Diencephalon (tissue), 1 donor: Measurements from ENCODE around the gene CRISP3. TPM values are rescaled to one million over a fixed set of nuclear protein-coding genes. Genes with fewer than 3 reads are reported as not detected.

Experiments used
- total RNA-seq: library from RNA; depleted of rRNA; stranded (reverse); fragments of >200 nt; gene quantifications from one replicate; pipeline ENCODE4 v1.2.3, GENCODE V29; 2014

The CRISP3 gene
- total RNA-seq, result not detected

GRCh38 chr6:49744259-49744658, at the start of gene CRISP3:
Gene CRISP3, minus strand, starts transcription at chr6:49744388. Its CDS starts 21 bp downstream, at chr6:49744367.

GRCh38 chr6:49787176-49787575, 43.0 kb upstream of the CRISP3 start, which contains the start of gene PGK2:
Gene PGK2, minus strand, starts transcription at chr6:49787285. Its CDS starts 98 bp downstream, at chr6:49787187.

DNA sequence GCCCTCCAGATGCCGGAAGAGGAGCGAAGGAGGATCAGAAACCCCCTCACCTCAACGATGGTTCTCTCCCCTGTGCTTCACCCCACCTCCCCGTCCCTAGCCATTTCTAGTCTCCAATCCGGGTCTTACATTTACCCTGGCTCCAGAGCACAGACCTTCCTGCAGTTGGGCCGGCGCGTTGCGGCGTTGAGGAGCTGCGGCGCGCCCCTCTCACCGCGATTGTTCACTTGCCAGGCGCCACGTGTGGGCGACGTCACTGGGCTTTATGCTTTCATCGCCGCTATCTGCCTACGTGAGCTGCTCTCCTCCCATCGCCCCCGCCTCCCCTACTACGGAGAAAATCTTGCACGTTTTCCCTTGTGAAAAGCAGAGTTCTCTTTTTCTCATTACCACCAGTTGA, 30.8 kb downstream of the CRISP3 start, which contains the start of gene CRISP2:
TSS of gene CRISP2 (minus strand) at position 198 of the 400 bp plus-strand sequence. CDS start 4,347 bp downstream, outside the sequence.

Other genes starting within 250 kb of the CRISP3 start
- gene GLYATL3, start 244.5 kb downstream of the CRISP3 start, total RNA-seq, result not detected
- 1.6 TPM for gene C6orf141, start 193.7 kb downstream of the CRISP3 start, total RNA-seq
- gene RHAG, start 107.5 kb downstream of the CRISP3 start, total RNA-seq, result 0.92 TPM
- gene CRISP2, start 30.8 kb downstream of the CRISP3 start, total RNA-seq, result 1.6 TPM
- not detected for gene PGK2, start 42.9 kb upstream of the CRISP3 start, total RNA-seq
- not detected for gene CRISP1, start 122.1 kb upstream of the CRISP3 start, total RNA-seq
- gene DEFB114, start 219.8 kb upstream of the CRISP3 start, total RNA-seq, result not detected
- gene DEFB113, start 225.2 kb upstream of the CRISP3 start, total RNA-seq, result not detected